OCI-M1 (cell line): ENCODE results near the gene FOXR1.

ENCODE experiments used
- DNase-seq: peaks from one replicate; lab custom pipeline; 2025; lab: John Stamatoyannopoulos, UW

The FOXR1 gene

DNA sequence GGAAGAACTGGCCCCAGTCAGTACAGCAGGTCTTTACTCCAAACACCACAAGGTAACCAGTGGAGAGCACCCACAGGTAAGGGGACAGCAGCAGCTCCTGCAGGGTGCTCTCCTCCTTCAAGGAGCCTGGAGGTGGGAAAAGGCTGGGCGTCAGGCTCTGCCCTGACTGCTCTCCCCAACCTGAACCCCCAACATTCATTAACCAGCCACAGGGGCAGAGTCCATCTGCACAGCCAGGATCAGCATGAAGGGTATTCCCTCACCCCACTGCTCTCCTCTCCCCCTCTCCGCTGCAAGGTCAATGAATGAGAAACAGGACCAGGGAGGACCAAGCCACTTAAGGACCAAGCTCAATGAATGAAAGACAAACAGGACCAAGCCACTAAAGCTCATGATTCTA, 55.4 kb downstream of the FOXR1 start:
- DNase-seq, result no peak

DNA sequence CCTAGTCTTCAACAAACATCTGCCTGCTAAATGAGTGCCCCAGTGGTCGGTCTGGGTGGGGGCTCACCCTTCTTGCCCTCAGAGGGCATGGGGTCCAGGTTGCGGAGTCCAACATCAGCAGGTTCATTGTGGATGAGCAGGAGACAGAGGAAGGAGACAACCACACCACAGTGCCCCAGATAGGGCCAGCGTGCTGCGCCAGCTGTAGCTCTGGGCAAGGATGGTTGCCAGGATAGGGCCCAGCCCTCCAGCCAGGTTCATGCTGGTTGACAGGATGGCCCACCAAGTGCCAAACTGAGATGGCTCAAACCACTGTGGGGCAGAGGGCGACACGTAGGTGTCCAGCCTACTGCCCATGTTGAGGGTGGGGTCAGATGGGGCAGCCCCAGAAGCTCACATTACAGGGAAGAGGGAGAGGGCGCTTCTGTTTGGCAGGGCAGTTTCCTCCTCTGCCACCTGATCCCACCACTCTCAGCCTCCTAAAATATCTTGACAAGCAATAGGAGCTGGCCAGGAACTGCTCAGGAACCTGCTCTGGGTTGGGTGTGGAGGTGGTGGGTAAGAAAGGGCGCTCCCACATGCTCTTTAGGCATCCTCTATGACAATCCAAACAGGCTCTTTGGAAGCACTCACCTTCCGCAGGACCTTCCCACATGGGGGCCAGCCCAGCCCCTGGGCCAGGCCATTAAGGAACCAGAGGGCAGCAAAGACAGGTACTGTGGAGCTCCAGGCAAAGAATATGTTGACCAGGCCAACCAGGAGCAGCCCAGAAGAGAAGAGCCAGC, 56.2 kb downstream of the FOXR1 start:
- DNase-seq, result no peak

- DNase-seq, result no peak
Measured at GRCh38 chr11:119028346-119029068, 56.9 kb downstream of the FOXR1 start.

DNA sequence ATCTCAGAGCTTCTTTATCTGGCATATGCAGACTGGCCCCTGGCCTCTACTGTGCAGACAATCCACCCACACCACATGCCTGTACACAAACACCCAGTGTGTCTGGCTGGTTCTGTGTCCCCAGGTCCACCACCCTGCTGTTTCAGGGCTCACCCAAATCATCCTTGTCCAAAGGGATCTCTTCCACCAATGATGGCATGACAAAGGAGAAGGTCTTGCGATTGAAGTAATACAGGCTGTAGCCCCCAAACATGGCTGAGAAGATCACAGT, 57.4 kb downstream of the FOXR1 start:
- DNase-seq, result no peak

GRCh38 chr11:119029340-119030028, 57.9 kb downstream of the FOXR1 start:
- DNase-seq, result peak; percentile 77

GRCh38 chr11:119030029-119030328, 58.4 kb downstream of the FOXR1 start:
- no peak for DNase-seq

DNA sequence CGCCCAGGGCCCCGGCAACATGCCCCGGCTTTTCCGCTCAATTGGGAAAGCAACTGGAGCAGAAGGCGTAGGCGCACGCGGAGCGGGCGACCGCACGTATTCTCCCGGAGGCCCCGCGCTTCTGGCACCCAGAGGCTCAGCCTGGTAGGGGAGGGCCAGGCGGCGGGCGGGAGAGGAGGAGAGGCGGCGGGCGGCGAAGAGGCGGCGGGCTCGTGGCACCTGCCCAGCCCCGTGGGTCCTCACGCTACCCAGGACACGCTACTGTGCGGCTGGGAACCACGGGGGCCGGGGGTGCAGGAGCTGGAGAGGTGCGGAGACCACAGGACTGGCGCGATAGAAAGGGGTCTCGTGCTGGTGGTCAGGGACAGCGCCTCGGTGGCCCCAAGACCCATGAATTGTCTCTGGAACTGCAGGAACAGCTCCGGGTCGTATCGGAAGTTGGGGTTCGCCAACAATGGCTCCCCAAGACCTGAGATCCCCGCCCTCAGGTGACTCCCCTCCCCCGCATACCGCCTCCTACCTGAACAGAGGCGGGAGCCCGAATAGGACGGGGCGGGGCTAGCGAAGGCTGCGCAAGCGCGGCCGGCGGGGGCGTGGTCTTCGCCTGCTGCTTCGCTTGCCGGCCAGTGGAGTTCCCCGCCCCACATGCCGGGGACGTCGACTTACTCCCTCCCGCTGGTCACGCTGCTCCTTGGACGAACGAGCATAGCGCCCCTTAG, 58.9 kb downstream of the FOXR1 start, which contains the start of gene SLC37A4:
SLC37A4 (minus strand) TSS at position 549 of the 719 bp plus-strand sequence.
- DNase-seq, result peak; percentile 100
